HepG2 (cell line): ENCODE results near the gene MORC4. TPM values are rescaled to one million over a fixed set of nuclear protein-coding genes. Genes with fewer than 3 reads are reported as not detected.

Source experiments
- ATAC-seq: fragments of 200-7000 bp; cut with Tn5 transposase; 3 replicates; pipeline ENCODE4 v1.9.1; 2020; ENCODE audit warnings: mild to moderate bottlenecking, moderate library complexity
- BruUV-seq: library from RNA; stranded (reverse); fragments of 400-500 nt; replicated peaks from 2 replicates; lab custom pipeline; 2021; lab: Mats Ljungman, UMichigan
- CTCF ChIA-PET: fragments of 300-600 bp; formaldehyde crosslinking; extraction: SDS; loops from one replicate; lab custom pipeline; 2021; ENCODE audit warnings: low total read pairs, inconsistent platforms, low intra/inter-chr PET ratio; lab: Yijun Ruan, JAX
- POLR2A ChIA-PET: fragments of 350-600 bp; sonication (Branson Sonifier 250); formaldehyde crosslinking; loops from one replicate; lab custom pipeline; 2020; ENCODE audit warnings: antibody characterized with exemption, inconsistent platforms; lab: Yijun Ruan, JAX
- DNase-seq: peaks from one replicate; pipeline ENCODE4 v3.0.0-alpha.2; 2015; ENCODE audit warnings: low spot score
- FAIRE-seq: peaks from 3 replicates; lab custom pipeline; 2011; peaks lifted over from hg19 to GRCh38; lab: Jason Lieb, UNC
- H2AFZ ChIP-seq: one replicate; pipeline ENCODE4 v1.6.1; 2011; ENCODE audit warnings: low read length, inconsistent platforms
- H3K27ac ChIP-seq: fragments of 300-600 bp; 3 replicates; pipeline ENCODE4 v1.8.0; 2011; ENCODE audit warnings: mixed run types, mild to moderate bottlenecking, mixed read lengths, low read length, inconsistent platforms; ENCODE audit not compliant: insufficient read depth; ENCODE audit errors: extremely low read length
- H3K27me3 ChIP-seq, 2 experiments: fragments of 200-600 bp in 1 of 2; 2 replicates in 1 of 2; 3 replicates in 1 of 2; pipeline versions ENCODE4 v1.6.0 to v1.8.0; 2011; ENCODE audit warnings: low read length in 2 of 2, mild to moderate bottlenecking in 2 of 2, moderate library complexity in 2 of 2, inconsistent platforms in 1 of 2; ENCODE audit not compliant: insufficient read depth in 2 of 2, control insufficient read depth in 1 of 2
- H3K36me3 ChIP-seq, 2 experiments: fragments of 200-600 bp in 1 of 2; replicated peaks in 1 of 2; 2 replicates in 1 of 2; 3 replicates in 1 of 2; pipeline versions ENCODE4 v1.5.1 to v1.8.0; 2011; ENCODE audit warnings: low read length in 2 of 2, inconsistent platforms in 1 of 2; ENCODE audit not compliant: insufficient read depth in 2 of 2, control insufficient read depth in 1 of 2
- H3K4me1 ChIP-seq: 2 replicates; pipeline ENCODE4 v1.5.1; 2012; ENCODE audit warnings: low read length, inconsistent platforms; ENCODE audit not compliant: insufficient read depth
- H3K4me2 ChIP-seq: 2 replicates; pipeline ENCODE4 v1.6.0; 2011; ENCODE audit warnings: low read depth, low read length, inconsistent platforms
- H3K4me3 ChIP-seq, 3 experiments: fragments of 200-600 bp in 1 of 3; sonication (generic), shearing (Covaris generic) in 1 of 3; replicated peaks in 1 of 3; 2 replicates each; pipeline ENCODE4 v1.5.1; 2011 to 2016; ENCODE audit warnings: low read length in 3 of 3, inconsistent platforms in 2 of 3, low read depth in 2 of 3, mild to moderate bottlenecking in 2 of 3, control low read depth in 1 of 3, mixed read lengths in 1 of 3; ENCODE audit not compliant: insufficient read depth in 1 of 3
- H3K79me2 ChIP-seq: one replicate; pipeline ENCODE4 v1.6.1; 2011; ENCODE audit warnings: low read length, inconsistent platforms; ENCODE audit not compliant: insufficient read depth
- H3K9ac ChIP-seq: 2 replicates; pipeline ENCODE4 v1.6.0; 2011; ENCODE audit warnings: mild to moderate bottlenecking, low read depth, low read length, inconsistent platforms; ENCODE audit not compliant: insufficient read depth
- H3K9me3 ChIP-seq: 2 replicates; pipeline ENCODE4 v1.5.1; 2012; ENCODE audit warnings: mild to moderate bottlenecking, low read length
- H4K20me1 ChIP-seq: 2 replicates; pipeline ENCODE4 v1.6.0; 2011; ENCODE audit warnings: inconsistent platforms, mild to moderate bottlenecking, low read length, moderate library complexity; ENCODE audit not compliant: insufficient read depth
- AHR ChIP-seq: IDR thresholded peaks from 2 replicates; pipeline ENCODE4 v1.6.1; 2018; ENCODE audit warnings: missing genetic modification reagents, missing compliant biosample characterization
- ATF4 ChIP-seq, 2 experiments: fragments of 450-650 bp in 1 of 2; sonication (generic) in 1 of 2; formaldehyde crosslinking; IDR thresholded peaks; 2 replicates each; pipeline versions ENCODE4 v1.5.0 to v1.8.0; 2020 to 2022; ENCODE audit warnings: mild to moderate bottlenecking in 1 of 2, missing genetic modification reagents in 1 of 2
- E2F2 ChIP-seq: sonication (generic); formaldehyde crosslinking; IDR thresholded peaks from 2 replicates; pipeline ENCODE4 v1.4.0; 2020; ENCODE audit warnings: missing genetic modification reagents, borderline replicate concordance
- HBP1 ChIP-seq: IDR thresholded peaks from 2 replicates; pipeline ENCODE4 v1.6.1; 2016; ENCODE audit warnings: low read depth, control low read depth
- SNAPC4 ChIP-seq: sonication (generic); formaldehyde crosslinking; IDR thresholded peaks from 2 replicates; pipeline ENCODE4 v1.4.0; 2020; ENCODE audit warnings: mild to moderate bottlenecking, missing genetic modification reagents
- TCF12 ChIP-seq, 2 experiments: fragments of 450-650 bp in 1 of 2; sonication (generic) in 1 of 2; formaldehyde crosslinking in 1 of 2; IDR thresholded peaks; 2 replicates each; pipeline versions ENCODE4 v1.6.1 to v1.8.0; 2017 to 2022; ENCODE audit warnings: antibody characterized with exemption in 1 of 2, mild to moderate bottlenecking in 1 of 2, missing genetic modification reagents in 1 of 2, moderate library complexity in 1 of 2
- TERF1 ChIP-seq: sonication (generic); formaldehyde crosslinking; IDR thresholded peaks from 2 replicates; pipeline ENCODE4 v1.8.0; 2022; ENCODE audit warnings: mild to moderate bottlenecking, missing genetic modification reagents, moderate library complexity
- ZNF557 ChIP-seq: sonication (generic); formaldehyde crosslinking; IDR thresholded peaks from 2 replicates; pipeline ENCODE4 v1.4.0; 2020; ENCODE audit warnings: missing genetic modification reagents
- ZNF574 ChIP-seq: sonication (generic); formaldehyde crosslinking; IDR thresholded peaks from 2 replicates; pipeline ENCODE4 v1.4.0; 2020; ENCODE audit warnings: missing genetic modification reagents
- ZNF777 ChIP-seq: sonication (generic); formaldehyde crosslinking; IDR thresholded peaks from 2 replicates; pipeline ENCODE4 v1.4.0; 2020; ENCODE audit warnings: missing genetic modification reagents
- WGBS: methylation state at CpG from one replicate; pipeline ENCODE4 v1.1.6; 2017; ENCODE audit warnings: low lambda C conversion rate; 5-methylcytosine and 5-hydroxymethylcytosine counted together
- in situ Hi-C: cut with HindIII; loops from 2 replicates; pipeline ENCODE4 v1.10.0; 2017; ENCODE audit warnings: low pct_unique_long_range_greater_than_20kb; ENCODE audit not compliant: extremely low pct_ligation_motif_present
- intact Hi-C: fragments of 100-400 bp; cut with micrococcal nuclease; formaldehyde crosslinking; loops from one replicate; pipeline ENCODE4 v1.10.0; 2022; ENCODE audit not compliant: unreplicated experiment
- polyA plus RNA-seq, 8 experiments: library from polyadenylated mRNA; depleted of rRNA in 3 of 8; stranded (reverse) in 7 of 8; unstranded in 1 of 8; fragments of >200 nt; fragmentation: Illumina TruSeq in 4 of 8; extraction: Trizol in 4 of 8; gene quantifications; 2 replicates each; pipeline versions ENCODE4 v1.2.1 to v1.2.3, GENCODE V29; 2011 to 2016; ENCODE audit warnings: low read depth in 4 of 8, missing spikeins in 1 of 8, mixed read lengths in 1 of 8; ENCODE audit not compliant: insufficient read depth in 1 of 8
- total RNA-seq, 5 experiments: library from RNA; depleted of rRNA; stranded (reverse); fragments of >200 nt; fragmentation: Illumina TruSeq; extraction: Trizol; gene quantifications; 2 replicates each; pipeline ENCODE4 v1.2.3, GENCODE V29; 2016; ENCODE audit warnings: low read depth in 1 of 5

The MORC4 gene
- total and polyA plus RNA-seq, 2 of the 13 experiments (the other 11 are each of a cell fraction or from before 2014, with no cell fraction given), result 7.3 to 17.6 TPM

- H3K79me2 ChIP-seq, result no peaks in the 10 kb centered on the region
- no peak overlapping the region for H3K27ac ChIP-seq
- H3K4me1 ChIP-seq, result no peaks in the 10 kb centered on the region
- DNase-seq, result no peak
- in situ Hi-C loops (no loop called here), intact Hi-C loops (no loop called here)
- H3K9ac ChIP-seq, result no peak overlapping the region
- no TSS peak for BruUV-seq
- H3K9me3 ChIP-seq, result no peaks in the 10 kb centered on the region
- ChIA-PET CTCF (no interaction called here), POLR2A (no interaction called here)
- FAIRE-seq, result no peak
- H3K27me3 ChIP-seq, result no peaks in the 10 kb centered on the region
- no peak overlapping the region for H2AFZ ChIP-seq
- no peaks in the 10 kb centered on the region for H3K36me3 ChIP-seq
- H3K4me3 ChIP-seq, result no peak overlapping the region
- no CpG with 5 or more reads among the region's 1 CpG for WGBS
- ATAC-seq, result no peak
- H4K20me1 ChIP-seq, result no peaks in the 10 kb centered on the region
- H3K4me2 ChIP-seq, result no peak overlapping the region
- TF ChIP-seq E2F2 (no peak), ATF4 (CRISPR knock-in tag; IDR thresholded peaks at IDR 0.05) (no peak), TERF1 (CRISPR knock-in tag) (no peak), SNAPC4 (CRISPR knock-in tag) (no peak), ZNF557 (CRISPR knock-in tag) (no peak), HBP1 (CRISPR knock-in tag) (no peak), ZNF777 (CRISPR knock-in tag) (no peak), AHR (CRISPR knock-in tag) (no peak), ZNF574 (CRISPR knock-in tag) (no peak), TCF12 (IDR thresholded peaks at IDR 0.05) (no peak), TCF12 (CRISPR knock-in tag; IDR thresholded peaks at IDR 0.05) (no peak)
Measured at GRCh38 chrX:107014936-107015335, 14.9 kb upstream of the MORC4 start.
